Colon (tissue), 2 donors: Measurements from ENCODE around the gene NFATC3.
"Not testable (repeated sequence)": the region's sequence is repeated elsewhere in the genome, so short reads cannot be mapped to it uniquely, and the experiment has no call there.

Experiments used
- FAIRE-seq: peaks from 2 replicates; lab custom pipeline; 2012; peaks lifted over from hg19 to GRCh38; lab: Jason Lieb, UNC
- donor health status: control.
- donor health status: control.

Gene NFATC3

GRCh38 chr16:68090130-68090529, 5.0 kb downstream of the NFATC3 start:
- FAIRE-seq, result no peak

- no peak for FAIRE-seq
Observed at GRCh38 chr16:68090533-68090932, 5.4 kb downstream of the NFATC3 start.

- FAIRE-seq, result no peak
Observed at GRCh38 chr16:68091380-68092261, 6.5 kb downstream of the NFATC3 start.

- not testable (repeated sequence) for FAIRE-seq
Observed at GRCh38 chr16:68092275-68092674, 7.1 kb downstream of the NFATC3 start.

- no peak for FAIRE-seq
Observed at GRCh38 chr16:68093816-68094613, 8.8 kb downstream of the NFATC3 start.

- no peak for FAIRE-seq
Observed at GRCh38 chr16:68094614-68094934, 9.4 kb downstream of the NFATC3 start.

GRCh38 chr16:68096491-68096890, 11.3 kb downstream of the NFATC3 start:
- no peak for FAIRE-seq

GRCh38 chr16:68097088-68097487, 11.9 kb downstream of the NFATC3 start:
- no peak for FAIRE-seq

GRCh38 chr16:68097895-68098294, 12.7 kb downstream of the NFATC3 start:
- no peak for FAIRE-seq

GRCh38 chr16:68100488-68100887, 15.3 kb downstream of the NFATC3 start:
- FAIRE-seq, result no peak

- no peak for FAIRE-seq
Observed at GRCh38 chr16:68105611-68106010, 20.4 kb downstream of the NFATC3 start.

GRCh38 chr16:68107230-68107928, 22.2 kb downstream of the NFATC3 start:
- FAIRE-seq, result not testable (repeated sequence)

- FAIRE-seq, result not testable (repeated sequence)
Observed at GRCh38 chr16:68109156-68109555, 24.0 kb downstream of the NFATC3 start.

GRCh38 chr16:68110611-68111010, 25.4 kb downstream of the NFATC3 start:
- FAIRE-seq, result not testable (repeated sequence)

GRCh38 chr16:68111379-68111778, 26.2 kb downstream of the NFATC3 start:
- no peak for FAIRE-seq

- no peak for FAIRE-seq
Observed at GRCh38 chr16:68113059-68113761, 28.0 kb downstream of the NFATC3 start.

- FAIRE-seq, result no peak
Observed at GRCh38 chr16:68113765-68114240, 28.6 kb downstream of the NFATC3 start.

- not testable (repeated sequence) for FAIRE-seq
Observed at GRCh38 chr16:68114939-68115338, 29.8 kb downstream of the NFATC3 start.

GRCh38 chr16:68115851-68116250, 30.7 kb downstream of the NFATC3 start:
- no peak for FAIRE-seq

GRCh38 chr16:68116256-68116867, 31.2 kb downstream of the NFATC3 start:
- no peak for FAIRE-seq

- no peak for FAIRE-seq
Observed at GRCh38 chr16:68117884-68118283, 32.7 kb downstream of the NFATC3 start.
